ENCODE data around the gene PTPN13. TPM values are rescaled to one million over a fixed set of nuclear protein-coding genes. Genes with fewer than 3 reads are reported as not detected.

The PTPN13 gene
- total RNA-seq, 1 experiment from 2014 or later = 12.1 TPM

GRCh38 chr4:86556791-86557415 is 37.2 kb upstream of the PTPN13 start:
- TF ChIP-seq EZH2phosphoT487 (IDR thresholded peaks at IDR 0.05; ENCODE audit: borderline replicate concordance, low read length) (no peak), CTCF (conservative IDR thresholded peaks at IDR 0.05; ENCODE audit: low read depth, low read length) (no peak), EZH2 (IDR thresholded peaks at IDR 0.05; ENCODE audit: low read length, unreplicated experiment) (no peak)
- Histone ChIP-seq H3F3A (ENCODE audit: low read length, unreplicated experiment) (no peaks in the 10 kb centered on the region), H3K9me3 (ENCODE audit: low read length) (no peaks in the 10 kb centered on the region), H3K36me3 (ENCODE audit: low read depth, low read length) (no peaks in the 10 kb centered on the region), H3K9me2 (replicated peaks; ENCODE audit: low read length) (no peaks in the 10 kb centered on the region), H4K20me1 (ENCODE audit: low read length) (no peaks in the 10 kb centered on the region), H3K27ac (ENCODE audit: low read length) (peak overlapping the region; percentile 64), H3K4me2 (ENCODE audit: low read length) (peak overlapping the region; percentile 36), H2AFZ (ENCODE audit: low read length) (no peak overlapping the region; the same call in 1 of the 2 replicates), H3K27me3 (ENCODE audit: low read length) (no peaks in the 10 kb centered on the region), H3K4me1 (ENCODE audit: insufficient read depth, low read length) (peaks cover 27% of the 10 kb centered on the region), H3K79me2 (ENCODE audit: low read length) (no peaks in the 10 kb centered on the region), H3K4me3 (ENCODE audit: low read length) (no peak overlapping the region), H3K9ac (ENCODE audit: low read length) (no peak overlapping the region)
- no TSS peak for BruUV-seq (replicated peaks)
- ATAC-seq (peak; percentile 80), DNase-seq (peak; percentile 25)
- ChIA-PET CTCF (no interaction called here), POLR2A (ENCODE audit: unreplicated experiment) (interaction anchor here (0.5 kb wide), 1 partner anchor 227 kb away, joined by 3 read pairs; no protein-coding TSS in a partner anchor)
- intact Hi-C loops (cut with micrococcal nuclease) = no loop called here

GRCh38 chr4:86557526-86557925 is 36.6 kb upstream of the PTPN13 start:
- no peak overlapping the region; the same call in 1 of the 2 replicates for H2AFZ ChIP-seq (ENCODE audit: low read length)
- BruUV-seq (replicated peaks) = no TSS peak
- H3K4me2 ChIP-seq (ENCODE audit: low read length) = peak overlapping the region; percentile 36
- no peaks in the 10 kb centered on the region for H3K79me2 ChIP-seq (ENCODE audit: low read length)
- ChIA-PET CTCF (no interaction called here), POLR2A (ENCODE audit: unreplicated experiment) (no interaction called here)
- H4K20me1 ChIP-seq (ENCODE audit: low read length) = no peaks in the 10 kb centered on the region
- H3K27ac ChIP-seq (ENCODE audit: low read length) = peak overlapping the region; percentile 64
- no peaks in the 10 kb centered on the region for H3K9me2 ChIP-seq (replicated peaks; ENCODE audit: low read length)
- H3K27me3 ChIP-seq (ENCODE audit: low read length) = no peaks in the 10 kb centered on the region
- H3K9ac ChIP-seq (ENCODE audit: low read length) = no peak overlapping the region
- peak; percentile 66 for ATAC-seq
- H3K4me3 ChIP-seq (ENCODE audit: low read length) = no peak overlapping the region
- H3K36me3 ChIP-seq (ENCODE audit: low read depth, low read length) = no peaks in the 10 kb centered on the region
- DNase-seq = peak; percentile 34
- no peaks in the 10 kb centered on the region for H3K9me3 ChIP-seq (ENCODE audit: low read length)
- intact Hi-C loops (cut with micrococcal nuclease) = no loop called here
- no peaks in the 10 kb centered on the region for H3F3A ChIP-seq (ENCODE audit: low read length, unreplicated experiment)
- no peak for TF ChIP-seq EZH2 (IDR thresholded peaks at IDR 0.05; ENCODE audit: low read length, unreplicated experiment)
- TF ChIP-seq CTCF (conservative IDR thresholded peaks at IDR 0.05; ENCODE audit: low read depth, low read length) = no peak
- TF ChIP-seq EZH2phosphoT487 (IDR thresholded peaks at IDR 0.05; ENCODE audit: borderline replicate concordance, low read length) = no peak
- peaks cover 27% of the 10 kb centered on the region for H3K4me1 ChIP-seq (ENCODE audit: insufficient read depth, low read length)

GRCh38 chr4:86558258-86558657 is 35.9 kb upstream of the PTPN13 start:
- POLR2A ChIA-PET (ENCODE audit: unreplicated experiment) = no interaction called here
- Histone ChIP-seq H3K79me2 (ENCODE audit: low read length) (no peaks in the 10 kb centered on the region), H3K4me1 (ENCODE audit: insufficient read depth, low read length) (peaks cover 27% of the 10 kb centered on the region), H3F3A (ENCODE audit: low read length, unreplicated experiment) (no peaks in the 10 kb centered on the region), H4K20me1 (ENCODE audit: low read length) (no peaks in the 10 kb centered on the region), H3K9me3 (ENCODE audit: low read length) (no peaks in the 10 kb centered on the region), H3K4me3 (ENCODE audit: low read length) (no peak overlapping the region), H3K4me2 (ENCODE audit: low read length) (no peak overlapping the region), H3K27ac (ENCODE audit: low read length) (no peak overlapping the region), H3K9me2 (replicated peaks; ENCODE audit: low read length) (no peaks in the 10 kb centered on the region), H3K9ac (ENCODE audit: low read length) (no peak overlapping the region), H3K36me3 (ENCODE audit: low read depth, low read length) (no peaks in the 10 kb centered on the region), H3K27me3 (ENCODE audit: low read length) (no peaks in the 10 kb centered on the region), H2AFZ (ENCODE audit: low read length) (no peak overlapping the region)
- CTCF ChIA-PET = no interaction called here
- no peak for ATAC-seq
- intact Hi-C loops (cut with micrococcal nuclease) = no loop called here
- no TSS peak for BruUV-seq (replicated peaks)
- DNase-seq = no peak
- TF ChIP-seq EZH2 (IDR thresholded peaks at IDR 0.05; ENCODE audit: low read length, unreplicated experiment) = no peak
- no peak for TF ChIP-seq EZH2phosphoT487 (IDR thresholded peaks at IDR 0.05; ENCODE audit: borderline replicate concordance, low read length)
- no peak for TF ChIP-seq CTCF (conservative IDR thresholded peaks at IDR 0.05; ENCODE audit: low read depth, low read length)
